Hepatocyte (in vitro differentiated cells): ENCODE data around the gene NKX3-2. TPM values are rescaled to one million over a fixed set of nuclear protein-coding genes. Genes with fewer than 3 reads are reported as not detected.

Experiments
- DNase-seq: peaks from one replicate; pipeline ENCODE4 v3.0.0-alpha.2; 2016; ENCODE audit warnings: low spot score
- H2AFZ ChIP-seq: fragments of 200-600 bp; sonication (generic); 2 replicates; pipeline ENCODE4 v1.6.0; 2016; ENCODE audit warnings: antibody characterized with exemption, mild to moderate bottlenecking
- H3K27ac ChIP-seq: fragments of 200-600 bp; sonication (generic); 2 replicates; pipeline ENCODE4 v1.5.1; 2016; ENCODE audit warnings: mild to moderate bottlenecking
- H3K27me3 ChIP-seq: fragments of 200-600 bp; sonication (generic); 2 replicates; pipeline ENCODE4 v1.6.1; 2016
- H3K36me3 ChIP-seq: fragments of 200-600 bp; sonication (generic); replicated peaks from 2 replicates; pipeline ENCODE4 v1.5.1; 2016; ENCODE audit warnings: low read depth; ENCODE audit not compliant: insufficient read depth
- H3K4me1 ChIP-seq: fragments of 200-600 bp; sonication (generic); 2 replicates; pipeline ENCODE4 v1.5.1; 2016; ENCODE audit warnings: mild to moderate bottlenecking, moderate library complexity; ENCODE audit not compliant: insufficient read depth
- H3K4me2 ChIP-seq: fragments of 200-600 bp; sonication (generic); 2 replicates; pipeline ENCODE4 v1.6.0; 2016
- H3K4me3 ChIP-seq: fragments of 200-600 bp; sonication (generic); 2 replicates; pipeline ENCODE4 v1.5.1; 2016; ENCODE audit warnings: mild to moderate bottlenecking
- H3K79me2 ChIP-seq: fragments of 200-600 bp; sonication (generic); 2 replicates; pipeline ENCODE4 v1.6.0; 2017; ENCODE audit warnings: mild to moderate bottlenecking
- H3K9me2 ChIP-seq: fragments of 200-600 bp; sonication (generic); replicated peaks from 2 replicates; pipeline ENCODE4 v1.6.0; 2017; ENCODE audit warnings: mild to moderate bottlenecking; ENCODE audit not compliant: insufficient read depth
- H3K9me3 ChIP-seq: fragments of 200-600 bp; sonication (generic); 2 replicates; pipeline ENCODE4 v1.5.1; 2016; ENCODE audit warnings: low read depth, mild to moderate bottlenecking
- H4K20me1 ChIP-seq: fragments of 200-600 bp; sonication (generic); 2 replicates; pipeline ENCODE4 v1.6.0; 2016; ENCODE audit warnings: mild to moderate bottlenecking; ENCODE audit not compliant: insufficient read depth, poor library complexity, severe bottlenecking
- CTCF ChIP-seq: fragments of 200-600 bp; sonication (generic); IDR thresholded peaks from 2 replicates; pipeline ENCODE4 v1.5.1; 2016; ENCODE audit warnings: antibody characterized with exemption, mild to moderate bottlenecking; ENCODE audit not compliant: poor library complexity
- EZH2 ChIP-seq: fragments of 200-600 bp; sonication (generic); IDR thresholded peaks from 2 replicates; pipeline ENCODE4 v1.6.1; 2016; ENCODE audit warnings: antibody characterized with exemption, mild to moderate bottlenecking, borderline replicate concordance
- EZH2phosphoT487 ChIP-seq: fragments of 200-600 bp; sonication (generic); IDR thresholded peaks from one replicate; pipeline ENCODE4 v1.6.1; 2018; ENCODE audit warnings: antibody characterized with exemption, mild to moderate bottlenecking, low read depth, moderate library complexity; ENCODE audit not compliant: unreplicated experiment, severe bottlenecking
- WGBS: methylation state at CpG from one replicate; pipeline ENCODE4 v1.1.6; 2016; ENCODE audit warnings: low lambda C conversion rate; ENCODE audit errors: missing lambda C conversion rate; 5-methylcytosine and 5-hydroxymethylcytosine counted together
- polyA plus RNA-seq: library from polyadenylated mRNA; unstranded; fragments of >200 nt; fragmentation: Nextera tagmentation; extraction: Ambion mirVana; gene quantifications from 2 replicates; pipeline ENCODE4 v1.2.1, GENCODE V29; 2016
- total RNA-seq: library from RNA; depleted of rRNA; stranded (reverse); fragments of >200 nt; gene quantifications from 2 replicates; pipeline ENCODE4 v1.2.3, GENCODE V29; 2014

Gene NKX3-2
- total and polyA plus RNA-seq, 2 experiments from 2014 or later: 0.33 to 0.93 TPM

DNA sequence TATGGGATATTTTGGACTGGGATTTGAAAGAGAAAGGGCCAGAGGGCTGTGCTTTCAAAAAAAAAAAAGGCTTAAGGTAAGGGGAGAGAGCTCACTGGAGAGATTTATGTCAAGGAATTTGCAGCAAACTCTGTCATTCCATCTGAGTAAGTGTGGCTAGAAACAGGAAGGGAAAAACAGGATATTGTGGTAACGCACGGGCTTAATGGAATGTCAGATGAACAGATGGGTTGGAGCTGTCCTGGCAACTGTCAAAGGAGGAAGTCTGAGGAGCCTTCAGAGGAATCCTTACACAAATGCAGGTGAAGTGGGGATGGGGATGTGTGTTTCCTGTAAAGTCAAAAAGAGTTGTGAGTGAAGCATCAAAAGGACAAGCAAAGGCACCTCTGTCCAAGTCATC lies 15.1 kb upstream of the NKX3-2 start:
- Histone ChIP-seq H3K36me3 (no peaks in the 10 kb centered on the region), H2AFZ (no peak overlapping the region), H3K9me2 (no peaks in the 10 kb centered on the region), H4K20me1 (no peaks in the 10 kb centered on the region), H3K9me3 (no peaks in the 10 kb centered on the region), H3K27ac (no peak overlapping the region), H3K79me2 (no peaks in the 10 kb centered on the region), H3K4me3 (no peak overlapping the region), H3K4me2 (no peak overlapping the region), H3K27me3 (no peaks in the 10 kb centered on the region), H3K4me1 (no peaks in the 10 kb centered on the region)
- no peak for DNase-seq
- 28% methylated on average over 2 of the region's 2 CpGs for WGBS
- TF ChIP-seq EZH2 (no peak), CTCF (no peak), EZH2phosphoT487 (no peak)

GRCh38 chr4:13558881-13559280 lies 14.6 kb upstream of the NKX3-2 start:
- Histone ChIP-seq H3K4me2 (no peak overlapping the region), H3K4me3 (no peak overlapping the region), H3K36me3 (no peaks in the 10 kb centered on the region), H3K27ac (no peak overlapping the region), H2AFZ (no peak overlapping the region), H3K79me2 (no peaks in the 10 kb centered on the region), H3K4me1 (no peaks in the 10 kb centered on the region), H3K9me3 (no peaks in the 10 kb centered on the region), H3K9me2 (no peaks in the 10 kb centered on the region), H3K27me3 (no peaks in the 10 kb centered on the region), H4K20me1 (no peaks in the 10 kb centered on the region)
- DNase-seq: no peak
- WGBS: 80% methylated on average over 1 of the region's 1 CpG
- no peak for TF ChIP-seq CTCF
- no peak for TF ChIP-seq EZH2
- TF ChIP-seq EZH2phosphoT487: no peak

DNA sequence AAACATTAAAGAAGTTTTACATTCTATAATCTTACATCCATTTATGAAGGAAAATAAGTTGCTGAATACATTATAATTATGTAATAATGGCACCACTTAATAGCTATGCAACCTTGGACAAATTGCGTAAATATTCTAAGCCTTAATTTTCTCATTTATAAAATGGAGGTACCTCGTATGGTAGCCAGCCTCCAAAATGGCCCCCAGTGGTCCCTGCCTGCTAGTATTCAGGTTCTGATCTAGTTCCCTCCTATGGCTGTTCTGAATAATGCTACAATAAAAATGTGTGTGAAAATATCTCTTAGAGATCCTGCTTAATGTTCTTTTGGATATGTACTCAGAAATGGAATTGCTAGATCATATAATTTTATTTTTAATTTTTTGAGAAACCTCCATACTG lies 11.0 kb upstream of the NKX3-2 start:
- Histone ChIP-seq H2AFZ (no peak overlapping the region), H3K36me3 (no peaks in the 10 kb centered on the region), H4K20me1 (no peaks in the 10 kb centered on the region), H3K4me2 (no peak overlapping the region), H3K9me2 (no peaks in the 10 kb centered on the region), H3K79me2 (no peaks in the 10 kb centered on the region), H3K9me3 (no peaks in the 10 kb centered on the region), H3K4me1 (no peaks in the 10 kb centered on the region), H3K27me3 (peaks cover 7% of the 10 kb centered on the region), H3K27ac (no peak overlapping the region), H3K4me3 (no peak overlapping the region)
- no peak for DNase-seq
- WGBS: 92% methylated on average over 2 of the region's 2 CpGs
- TF ChIP-seq CTCF (no peak), EZH2 (no peak), EZH2phosphoT487 (no peak)

- TF ChIP-seq EZH2: no peak
- TF ChIP-seq EZH2phosphoT487: no peak
- TF ChIP-seq CTCF: no peak
- Histone ChIP-seq H3K4me3 (no peak overlapping the region), H3K79me2 (no peaks in the 10 kb centered on the region), H2AFZ (no peak overlapping the region), H3K9me2 (no peaks in the 10 kb centered on the region), H3K4me2 (no peak overlapping the region), H3K27me3 (peaks cover 27% of the 10 kb centered on the region), H4K20me1 (no peaks in the 10 kb centered on the region), H3K27ac (no peak overlapping the region), H3K36me3 (no peaks in the 10 kb centered on the region), H3K9me3 (no peaks in the 10 kb centered on the region), H3K4me1 (peaks cover 1% of the 10 kb centered on the region)
- DNase-seq: no peak
- 64% methylated on average over 1 of the region's 1 CpG for WGBS
Measured at GRCh38 chr4:13553081-13553480, 8.8 kb upstream of the NKX3-2 start.
